ENCODE results near the gene SLC2A1. TPM values are rescaled to one million over a fixed set of nuclear protein-coding genes. Genes with fewer than 3 reads are reported as not detected.

The SLC2A1 gene
- total RNA-seq, 1 experiment from 2014 or later, result 245 TPM

DNA sequence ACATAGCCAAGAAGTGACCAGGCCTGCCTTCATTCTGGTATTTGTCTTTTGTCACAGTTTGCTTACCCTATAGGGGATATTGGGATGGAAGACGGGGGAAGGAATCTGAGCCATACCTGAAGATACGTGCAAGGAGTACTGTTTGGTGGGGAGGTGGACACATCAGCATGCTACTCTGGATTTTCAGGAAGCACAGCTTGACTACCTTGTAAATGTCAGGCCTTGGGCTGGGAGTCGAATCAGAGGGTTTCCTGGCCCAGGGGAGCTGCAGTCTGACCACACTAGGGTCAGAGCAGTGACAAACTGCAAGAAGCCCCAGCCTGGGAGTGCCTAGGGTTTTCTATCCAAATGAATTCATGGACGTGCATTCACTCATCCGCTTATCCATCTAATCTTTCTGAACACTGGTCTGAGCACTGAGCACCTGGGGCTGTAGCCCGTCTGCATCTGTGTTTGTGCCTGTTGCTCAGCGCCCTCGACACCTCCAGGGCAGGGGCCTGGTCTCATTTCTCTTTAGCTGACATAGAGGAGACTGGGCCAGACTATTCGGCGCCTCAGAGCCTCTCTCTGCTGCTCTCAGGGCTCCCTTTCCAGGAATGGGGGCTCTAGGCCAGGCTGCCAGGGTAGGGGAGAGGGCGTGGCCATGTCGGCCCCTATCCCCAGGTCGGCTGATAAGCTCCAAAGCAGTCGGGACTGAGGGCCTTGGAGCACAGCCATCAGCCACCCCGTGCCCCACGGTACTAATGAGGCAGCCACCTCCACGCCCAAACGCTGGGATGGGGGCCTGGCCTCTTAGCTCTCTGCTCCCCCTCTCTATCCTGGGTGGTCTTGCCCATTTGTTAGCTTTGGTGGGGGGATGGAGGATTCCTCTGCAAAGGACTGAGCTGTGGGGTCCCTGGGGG, 47.0 kb upstream of the SLC2A1 start:
- H3K9me2 ChIP-seq (replicated peaks; ENCODE audit: low read length), result no peaks in the 10 kb centered on the region
- ChIA-PET CTCF (no interaction called here), POLR2A (ENCODE audit: unreplicated experiment) (no interaction called here)
- no peaks in the 10 kb centered on the region for H3K27me3 ChIP-seq (ENCODE audit: low read length)
- no peak overlapping the region for H3K4me2 ChIP-seq (ENCODE audit: low read length)
- no peaks in the 10 kb centered on the region for H3K4me1 ChIP-seq (ENCODE audit: insufficient read depth, low read length)
- no peaks in the 10 kb centered on the region for H4K20me1 ChIP-seq (ENCODE audit: low read length)
- H3K9ac ChIP-seq (ENCODE audit: low read length), result no peak overlapping the region
- H3K9me3 ChIP-seq (ENCODE audit: low read length), result no peaks in the 10 kb centered on the region
- TF ChIP-seq, protein P1, sequence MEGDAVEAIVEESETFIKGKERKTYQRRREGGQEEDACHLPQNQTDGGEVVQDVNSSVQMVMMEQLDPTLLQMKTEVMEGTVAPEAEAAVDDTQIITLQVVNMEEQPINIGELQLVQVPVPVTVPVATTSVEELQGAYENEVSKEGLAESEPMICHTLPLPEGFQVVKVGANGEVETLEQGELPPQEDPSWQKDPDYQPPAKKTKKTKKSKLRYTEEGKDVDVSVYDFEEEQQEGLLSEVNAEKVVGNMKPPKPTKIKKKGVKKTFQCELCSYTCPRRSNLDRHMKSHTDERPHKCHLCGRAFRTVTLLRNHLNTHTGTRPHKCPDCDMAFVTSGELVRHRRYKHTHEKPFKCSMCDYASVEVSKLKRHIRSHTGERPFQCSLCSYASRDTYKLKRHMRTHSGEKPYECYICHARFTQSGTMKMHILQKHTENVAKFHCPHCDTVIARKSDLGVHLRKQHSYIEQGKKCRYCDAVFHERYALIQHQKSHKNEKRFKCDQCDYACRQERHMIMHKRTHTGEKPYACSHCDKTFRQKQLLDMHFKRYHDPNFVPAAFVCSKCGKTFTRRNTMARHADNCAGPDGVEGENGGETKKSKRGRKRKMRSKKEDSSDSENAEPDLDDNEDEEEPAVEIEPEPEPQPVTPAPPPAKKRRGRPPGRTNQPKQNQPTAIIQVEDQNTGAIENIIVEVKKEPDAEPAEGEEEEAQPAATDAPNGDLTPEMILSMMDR (conservative IDR thresholded peaks at IDR 0.05; ENCODE audit: low read depth, low read length), result no peak
- TF ChIP-seq EZH2phosphoT487 (IDR thresholded peaks at IDR 0.05; ENCODE audit: borderline replicate concordance, low read length), result no peak
- TF ChIP-seq EZH2 (IDR thresholded peaks at IDR 0.05; ENCODE audit: low read length, unreplicated experiment), result no peak
- BruUV-seq (replicated peaks), result no TSS peak
- H3K36me3 ChIP-seq (ENCODE audit: low read depth, low read length), result no peaks in the 10 kb centered on the region
- no peak for ATAC-seq
- intact Hi-C loops (cut with micrococcal nuclease), result no loop called here
- H3K27ac ChIP-seq (ENCODE audit: low read length), result no peak overlapping the region
- no peak for DNase-seq
- H3K79me2 ChIP-seq (ENCODE audit: low read length), result no peaks in the 10 kb centered on the region
- H2AFZ ChIP-seq (ENCODE audit: low read length), result no peak overlapping the region
- H3K4me3 ChIP-seq (ENCODE audit: low read length), result no peak overlapping the region
- H3F3A ChIP-seq (ENCODE audit: low read length, unreplicated experiment), result no peaks in the 10 kb centered on the region

DNA sequence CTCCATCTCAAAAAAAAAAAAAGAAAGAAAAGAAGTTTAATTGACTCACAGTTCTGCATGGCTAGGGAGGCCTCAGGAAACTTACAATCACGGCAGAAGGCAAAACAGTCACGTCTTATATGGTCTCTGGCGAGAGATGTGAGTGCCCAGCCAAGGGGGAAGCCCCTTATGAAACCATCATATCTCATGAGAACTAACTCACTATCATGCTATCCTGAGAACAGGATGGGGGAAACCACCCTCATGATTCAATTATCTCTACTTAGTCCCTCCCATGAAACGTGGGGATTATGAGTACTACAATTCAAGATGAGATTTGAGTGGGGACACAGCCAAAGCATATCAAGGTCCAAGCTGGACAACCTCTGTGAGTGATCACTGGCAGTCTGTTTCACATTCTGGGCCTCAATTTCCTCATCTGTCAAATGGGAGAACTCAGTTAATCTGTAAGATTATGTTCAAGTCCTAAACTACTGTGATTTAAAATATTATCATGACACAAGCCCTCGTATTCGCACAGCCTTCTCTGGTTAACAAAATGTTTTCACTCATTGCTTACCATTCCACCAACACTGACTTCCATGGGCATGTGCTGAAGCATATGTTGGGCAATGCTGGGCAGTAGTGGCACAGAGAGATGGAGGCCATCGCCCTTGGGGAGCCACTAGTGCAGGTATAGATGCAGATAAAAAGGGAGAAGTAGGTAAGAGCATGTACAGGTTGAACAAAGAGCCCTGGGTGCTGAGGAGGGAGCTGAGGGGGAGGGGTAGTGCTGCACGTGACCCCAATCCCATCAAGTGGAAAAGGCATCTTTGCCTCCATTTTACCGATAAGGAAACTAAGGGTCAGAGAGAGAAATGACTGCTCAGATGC, 46.2 kb upstream of the SLC2A1 start:
- Histone ChIP-seq H3K9ac (ENCODE audit: low read length) (no peak overlapping the region), H4K20me1 (ENCODE audit: low read length) (no peaks in the 10 kb centered on the region), H3K36me3 (ENCODE audit: low read depth, low read length) (no peaks in the 10 kb centered on the region), H3F3A (ENCODE audit: low read length, unreplicated experiment) (no peaks in the 10 kb centered on the region), H3K9me2 (replicated peaks; ENCODE audit: low read length) (no peaks in the 10 kb centered on the region), H3K4me2 (ENCODE audit: low read length) (no peak overlapping the region), H3K4me1 (ENCODE audit: insufficient read depth, low read length) (no peaks in the 10 kb centered on the region), H3K79me2 (ENCODE audit: low read length) (no peaks in the 10 kb centered on the region), H3K4me3 (ENCODE audit: low read length) (no peak overlapping the region), H3K9me3 (ENCODE audit: low read length) (no peaks in the 10 kb centered on the region), H3K27ac (ENCODE audit: low read length) (no peak overlapping the region), H2AFZ (ENCODE audit: low read length) (no peak overlapping the region), H3K27me3 (ENCODE audit: low read length) (no peaks in the 10 kb centered on the region)
- ATAC-seq, result no peak
- no TSS peak for BruUV-seq (replicated peaks)
- POLR2A ChIA-PET (ENCODE audit: unreplicated experiment), result no interaction called here
- TF ChIP-seq, protein P1 (conservative IDR thresholded peaks at IDR 0.05; ENCODE audit: low read depth, low read length), result no peak
- TF ChIP-seq EZH2 (IDR thresholded peaks at IDR 0.05; ENCODE audit: low read length, unreplicated experiment) (no peak), EZH2phosphoT487 (IDR thresholded peaks at IDR 0.05; ENCODE audit: borderline replicate concordance, low read length) (no peak)
- intact Hi-C loops (cut with micrococcal nuclease), result no loop called here
- no peak for DNase-seq
- CTCF ChIA-PET, result no interaction called here
